Suprapubic skin (tissue), 3 donors: Measurements from ENCODE around the gene ESPL1.

Experiments used
- EP300 ChIP-seq: sonication (generic); formaldehyde crosslinking; IDR thresholded peaks from one replicate; pipeline ENCODE4 v1.6.1; 2017; ENCODE audit warnings: antibody characterized with exemption
- TF ChIP-seq, protein P1 (sequence below), 2 donors: fragments of 200-600 bp in 1 of 2; fragments of 450-650 bp in 1 of 2; sonication (generic) in 1 of 2; IDR thresholded peaks; one replicate each; pipeline ENCODE4 v1.5.1; 2016 to 2019; ENCODE audit warnings: antibody characterized with exemption in 2 of 2, mild to moderate bottlenecking in 1 of 2, moderate library complexity in 1 of 2

DNA sequence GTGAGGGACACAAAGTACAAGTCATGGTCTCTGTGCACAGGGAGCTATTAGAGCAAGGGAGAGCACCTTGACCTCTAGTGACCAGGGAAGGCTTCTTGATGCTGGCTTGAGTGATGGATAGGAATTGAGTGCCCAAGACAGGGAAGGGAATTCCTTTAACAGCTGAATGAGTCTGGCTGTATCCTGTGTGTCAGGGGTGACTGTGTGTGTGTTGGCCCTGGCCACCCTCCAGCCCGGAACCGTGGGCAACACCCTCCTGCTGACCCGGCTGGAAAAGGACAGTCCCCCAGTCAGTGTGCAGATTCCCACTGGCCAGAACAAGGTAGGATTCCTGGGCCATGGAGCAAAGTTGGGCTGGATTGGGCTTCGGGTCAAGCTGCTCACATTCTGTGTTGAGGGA is 21.8 kb downstream of the ESPL1 start:
- TF ChIP-seq, protein P1, sequence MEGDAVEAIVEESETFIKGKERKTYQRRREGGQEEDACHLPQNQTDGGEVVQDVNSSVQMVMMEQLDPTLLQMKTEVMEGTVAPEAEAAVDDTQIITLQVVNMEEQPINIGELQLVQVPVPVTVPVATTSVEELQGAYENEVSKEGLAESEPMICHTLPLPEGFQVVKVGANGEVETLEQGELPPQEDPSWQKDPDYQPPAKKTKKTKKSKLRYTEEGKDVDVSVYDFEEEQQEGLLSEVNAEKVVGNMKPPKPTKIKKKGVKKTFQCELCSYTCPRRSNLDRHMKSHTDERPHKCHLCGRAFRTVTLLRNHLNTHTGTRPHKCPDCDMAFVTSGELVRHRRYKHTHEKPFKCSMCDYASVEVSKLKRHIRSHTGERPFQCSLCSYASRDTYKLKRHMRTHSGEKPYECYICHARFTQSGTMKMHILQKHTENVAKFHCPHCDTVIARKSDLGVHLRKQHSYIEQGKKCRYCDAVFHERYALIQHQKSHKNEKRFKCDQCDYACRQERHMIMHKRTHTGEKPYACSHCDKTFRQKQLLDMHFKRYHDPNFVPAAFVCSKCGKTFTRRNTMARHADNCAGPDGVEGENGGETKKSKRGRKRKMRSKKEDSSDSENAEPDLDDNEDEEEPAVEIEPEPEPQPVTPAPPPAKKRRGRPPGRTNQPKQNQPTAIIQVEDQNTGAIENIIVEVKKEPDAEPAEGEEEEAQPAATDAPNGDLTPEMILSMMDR (IDR thresholded peaks at IDR 0.05), result no peak
- TF ChIP-seq EP300, result no peak
